ENCODE results near the gene CISH.

Gene CISH

GRCh38 chr3:50568947-50569749, 42.4 kb downstream of the CISH start, which contains the start of gene HEMK1:
TSS of gene HEMK1 (plus strand) at chr3:50569522. CDS start at chr3:50571105, 1,583 bp downstream.
- peak; percentile 90 to 97 for DNase-seq

GRCh38 chr3:50567386-50568167, 44.0 kb downstream of the CISH start, which contains the start of gene C3orf18:
TSS of gene C3orf18 (minus strand) at chr3:50567747. CDS start at chr3:50565699, 2,048 bp downstream.
- DNase-seq = peak; percentile 87 to 90

- DNase-seq = no peak
Measured at GRCh38 chr3:50567011-50567385, 44.6 kb downstream of the CISH start.

GRCh38 chr3:50564321-50564720, 47.3 kb downstream of the CISH start:
- no peak for DNase-seq

- no peak for DNase-seq
Measured at GRCh38 chr3:50563867-50564266, 47.7 kb downstream of the CISH start.

GRCh38 chr3:50562861-50563260, 48.7 kb downstream of the CISH start:
- DNase-seq = no peak

GRCh38 chr3:50559702-50560101, 51.9 kb downstream of the CISH start:
- DNase-seq = no peak

GRCh38 chr3:50557915-50558314, 53.7 kb downstream of the CISH start:
- no peak for DNase-seq

GRCh38 chr3:50557106-50557505, 54.5 kb downstream of the CISH start:
- DNase-seq = no peak

Data from hippocampal formation (tissue), 2 donors.